ENCODE measurements around the gene PLCL1. TPM values are rescaled to one million over a fixed set of nuclear protein-coding genes. Genes with fewer than 3 reads are reported as not detected.

Gene PLCL1
- total and polyA plus RNA-seq, 10 of the 15 experiments (the other 5 are each of a cell fraction or from before 2014, with no cell fraction given): 0.03 to 1.5 (median 0.22) TPM

- 23% methylated on average over 2 of the region's 2 CpGs for WGBS (ENCODE audit: insufficient coverage, insufficient replicate concordance, low lambda C conversion rate, missing lambda C conversion rate)
- RAD21 ChIA-PET (ENCODE audit: unreplicated experiment): no interaction called here
- CTCF ChIA-PET: interaction anchor here (1.4 kb wide), 1 partner anchor 122 kb away, joined by 3 read pairs; no protein-coding TSS in a partner anchor
- H2AFZ ChIP-seq (ENCODE audit: control insufficient read depth, low read depth, low read length): no peak overlapping the region
- no peaks in the 10 kb centered on the region for H3K36me3 ChIP-seq (ENCODE audit: control insufficient read depth in 2 of 2, insufficient read depth in 2 of 2, low read length in 1 of 2)
- H4K20me1 ChIP-seq (ENCODE audit: control insufficient read depth, insufficient read depth): no peaks in the 10 kb centered on the region
- TF ChIP-seq RB1 (IDR thresholded peaks at IDR 0.05; ENCODE audit: borderline replicate concordance): no peak
- no peak for TF ChIP-seq ATF7 (IDR thresholded peaks at IDR 0.05; ENCODE audit: low read depth)
- no peak for TF ChIP-seq RBBP5 (conservative IDR thresholded peaks at IDR 0.05)
- TF ChIP-seq EP300 (IDR thresholded peaks at IDR 0.05; ENCODE audit: borderline replicate concordance in 1 of 2, control insufficient read depth in 1 of 2, low read depth in 2 of 2, low read length in 2 of 2): no peak
- no peak for TF ChIP-seq MYB (IDR thresholded peaks at IDR 0.05; ENCODE audit: borderline replicate concordance, low read depth, low read length)
- no peak for TF ChIP-seq IKZF1 (conservative IDR thresholded peaks at IDR 0.05)
- TF ChIP-seq YBX1 (IDR thresholded peaks at IDR 0.05): no peak
- TF ChIP-seq NRF1 (conservative IDR thresholded peaks at IDR 0.05; ENCODE audit: low read depth, low read length): no peak
- FAIRE-seq (no peak), ATAC-seq (no peak), DNase-seq (ENCODE audit: low read depth, low spot score) (no peak)
- POLR2A ChIA-PET: no interaction called here
- peaks cover 0 to 2% of the 10 kb centered on the region in 2 experiments; a peak in 3 of 4 replicates for H3K27me3 ChIP-seq (replicated peaks in 1 of 2; ENCODE audit: control insufficient read depth in 2 of 2, insufficient read depth in 2 of 2, low read length in 1 of 2)
- H3K4me3 ChIP-seq: no peak overlapping the region
- no TSS peak for BruUV-seq (replicated peaks)
- in situ Hi-C loops (cut with MboI): no loop called here
- SMC1A ChIA-PET (ENCODE audit: uncharacterized antibody, unreplicated experiment): no interaction called here
- no peaks in the 10 kb centered on the region for H3K9me3 ChIP-seq (replicated peaks; ENCODE audit: control insufficient read depth, insufficient read depth, low read length)
- H3K4me1 ChIP-seq (ENCODE audit: control insufficient read depth, insufficient read depth, low read length): no peaks in the 10 kb centered on the region
- intact Hi-C loops (cut with micrococcal nuclease; ENCODE audit: unreplicated experiment): no loop called here
- H3K79me2 ChIP-seq (ENCODE audit: control insufficient read depth, insufficient read depth, low read length): no peaks in the 10 kb centered on the region
- H3K27ac ChIP-seq (ENCODE audit: control insufficient read depth, insufficient read depth): no peak overlapping the region
- no peak overlapping the region for H3K9ac ChIP-seq (ENCODE audit: control insufficient read depth, insufficient read depth, low read length)
- no peak overlapping the region for H3K4me2 ChIP-seq (ENCODE audit: control insufficient read depth, insufficient read depth)
Measured at GRCh38 chr2:198173864-198174263, 369.5 kb downstream of the PLCL1 start.

- FAIRE-seq (no peak), DNase-seq (ENCODE audit: low read depth, low spot score) (no peak), ATAC-seq (no peak)
- H3K36me3 ChIP-seq (ENCODE audit: control insufficient read depth in 2 of 2, insufficient read depth in 2 of 2, low read length in 1 of 2): no peaks in the 10 kb centered on the region
- no peaks in the 10 kb centered on the region for H3K4me1 ChIP-seq (ENCODE audit: control insufficient read depth, insufficient read depth, low read length)
- whole genome bisulfite sequencing (ENCODE audit: insufficient coverage, insufficient replicate concordance, low lambda C conversion rate, missing lambda C conversion rate): 0% methylated on average over 3 of the region's 3 CpGs
- no peak overlapping the region for H3K4me3 ChIP-seq
- SMC1A ChIA-PET (ENCODE audit: uncharacterized antibody, unreplicated experiment): no interaction called here
- H3K27ac ChIP-seq (ENCODE audit: control insufficient read depth, insufficient read depth): no peak overlapping the region
- H3K9ac ChIP-seq (ENCODE audit: control insufficient read depth, insufficient read depth, low read length): no peak overlapping the region
- RAD21 ChIA-PET (ENCODE audit: unreplicated experiment): no interaction called here
- CTCF ChIA-PET: no interaction called here
- no peak overlapping the region for H3K4me2 ChIP-seq (ENCODE audit: control insufficient read depth, insufficient read depth)
- POLR2A ChIA-PET: no interaction called here
- H2AFZ ChIP-seq (ENCODE audit: control insufficient read depth, low read depth, low read length): no peak overlapping the region
- no peaks in the 10 kb centered on the region for H4K20me1 ChIP-seq (ENCODE audit: control insufficient read depth, insufficient read depth)
- no peaks in the 10 kb centered on the region for H3K79me2 ChIP-seq (ENCODE audit: control insufficient read depth, insufficient read depth, low read length)
- peaks cover 0 to 2% of the 10 kb centered on the region in 2 experiments; a peak in 3 of 4 replicates for H3K27me3 ChIP-seq (replicated peaks in 1 of 2; ENCODE audit: control insufficient read depth in 2 of 2, insufficient read depth in 2 of 2, low read length in 1 of 2)
- intact Hi-C loops (cut with micrococcal nuclease; ENCODE audit: unreplicated experiment): no loop called here
- in situ Hi-C loops (cut with MboI): no loop called here
- no TSS peak for BruUV-seq (replicated peaks)
- no peaks in the 10 kb centered on the region for H3K9me3 ChIP-seq (replicated peaks; ENCODE audit: control insufficient read depth, insufficient read depth, low read length)
- TF ChIP-seq RCOR1 (conservative IDR thresholded peaks at IDR 0.05; ENCODE audit: low read depth, low read length) (no peak), MTA3 (IDR thresholded peaks at IDR 0.05; ENCODE audit: borderline replicate concordance, low read length) (no peak), CBX5 (IDR thresholded peaks at IDR 0.05; ENCODE audit: low read depth) (no peak), IRF4 (IDR thresholded peaks at IDR 0.05; ENCODE audit: low read depth, low read length) (no peak), TARDBP (IDR thresholded peaks at IDR 0.05; ENCODE audit: borderline replicate concordance) (no peak), ASH2L (IDR thresholded peaks at IDR 0.05; ENCODE audit: borderline replicate concordance, low read depth) (no peak), MEF2B (IDR thresholded peaks at IDR 0.05; ENCODE audit: partially characterized antibody, poor library complexity, severe bottlenecking) (no peak), HDGF (IDR thresholded peaks at IDR 0.05) (no peak), PML (IDR thresholded peaks at IDR 0.05; ENCODE audit: low read length) (no peak), LARP7 (IDR thresholded peaks at IDR 0.05) (no peak), RBBP5 (conservative IDR thresholded peaks at IDR 0.05) (no peak), BHLHE40 (IDR thresholded peaks at IDR 0.05; ENCODE audit: borderline replicate concordance in 1 of 2, low read depth in 2 of 2, low read length in 1 of 2) (no peak)
- TF ChIP-seq, protein P1, sequence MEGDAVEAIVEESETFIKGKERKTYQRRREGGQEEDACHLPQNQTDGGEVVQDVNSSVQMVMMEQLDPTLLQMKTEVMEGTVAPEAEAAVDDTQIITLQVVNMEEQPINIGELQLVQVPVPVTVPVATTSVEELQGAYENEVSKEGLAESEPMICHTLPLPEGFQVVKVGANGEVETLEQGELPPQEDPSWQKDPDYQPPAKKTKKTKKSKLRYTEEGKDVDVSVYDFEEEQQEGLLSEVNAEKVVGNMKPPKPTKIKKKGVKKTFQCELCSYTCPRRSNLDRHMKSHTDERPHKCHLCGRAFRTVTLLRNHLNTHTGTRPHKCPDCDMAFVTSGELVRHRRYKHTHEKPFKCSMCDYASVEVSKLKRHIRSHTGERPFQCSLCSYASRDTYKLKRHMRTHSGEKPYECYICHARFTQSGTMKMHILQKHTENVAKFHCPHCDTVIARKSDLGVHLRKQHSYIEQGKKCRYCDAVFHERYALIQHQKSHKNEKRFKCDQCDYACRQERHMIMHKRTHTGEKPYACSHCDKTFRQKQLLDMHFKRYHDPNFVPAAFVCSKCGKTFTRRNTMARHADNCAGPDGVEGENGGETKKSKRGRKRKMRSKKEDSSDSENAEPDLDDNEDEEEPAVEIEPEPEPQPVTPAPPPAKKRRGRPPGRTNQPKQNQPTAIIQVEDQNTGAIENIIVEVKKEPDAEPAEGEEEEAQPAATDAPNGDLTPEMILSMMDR (IDR thresholded peaks at IDR 0.05 in 2 of 3, conservative IDR thresholded peaks at IDR 0.05 in 1 of 3; ENCODE audit: control insufficient read depth in 2 of 3, extremely low read depth in 1 of 3, insufficient read depth in 1 of 3, low read depth in 3 of 3, low read length in 3 of 3): no peak
Measured at GRCh38 chr2:198175271-198175670, 370.9 kb downstream of the PLCL1 start.
